GM18858 (cell line): ENCODE data around the gene RARG.
"Not testable (repeated sequence)": the region's sequence is repeated elsewhere in the genome, so short reads cannot be mapped to it uniquely, and the experiment has no call there.

ENCODE experiments used
- ATAC-seq: cut with Tn5 transposase; IDR thresholded peaks from one replicate; pipeline ENCODE4 v1.9.1; 2021; ENCODE audit not compliant: unreplicated experiment

Gene RARG

GRCh38 chr12:53173085-53173715, 58.8 kb downstream of the RARG start:
- no peak for ATAC-seq

- no peak for ATAC-seq
These were observed 59.7 kb downstream of the RARG start for GRCh38 chr12:53172352-53172751.

- no peak for ATAC-seq
These were observed 60.2 kb downstream of the RARG start for GRCh38 chr12:53171725-53172329.

GRCh38 chr12:53170876-53171724, 60.9 kb downstream of the RARG start:
- ATAC-seq = no peak

- ATAC-seq = no peak
These were observed 61.8 kb downstream of the RARG start for GRCh38 chr12:53170215-53170614.

- no peak for ATAC-seq
These were observed 62.4 kb downstream of the RARG start for GRCh38 chr12:53169644-53170043.

- no peak for ATAC-seq
These were observed 65.2 kb downstream of the RARG start for GRCh38 chr12:53166837-53167236.

GRCh38 chr12:53163008-53163407, 69.0 kb downstream of the RARG start:
- not testable (repeated sequence) for ATAC-seq

GRCh38 chr12:53161119-53161911, 70.7 kb downstream of the RARG start:
- no peak for ATAC-seq

- no peak for ATAC-seq
These were observed 71.3 kb downstream of the RARG start for GRCh38 chr12:53160673-53161072.
